Hepatocyte (in vitro differentiated cells): ENCODE measurements around the gene TPK1.

Experiments used
- EZH2 ChIP-seq: fragments of 200-600 bp; sonication (generic); IDR thresholded peaks from 2 replicates; pipeline ENCODE4 v1.6.1; 2016; ENCODE audit warnings: antibody characterized with exemption, mild to moderate bottlenecking, borderline replicate concordance
- TF ChIP-seq, protein P1 (sequence below): fragments of 200-600 bp; sonication (generic); IDR thresholded peaks from 2 replicates; pipeline ENCODE4 v1.5.1; 2016; ENCODE audit warnings: antibody characterized with exemption, mild to moderate bottlenecking; ENCODE audit not compliant: poor library complexity

GRCh38 chr7:144859739-144860138 lies 23.9 kb upstream of the TPK1 start:
- TF ChIP-seq, protein P1, sequence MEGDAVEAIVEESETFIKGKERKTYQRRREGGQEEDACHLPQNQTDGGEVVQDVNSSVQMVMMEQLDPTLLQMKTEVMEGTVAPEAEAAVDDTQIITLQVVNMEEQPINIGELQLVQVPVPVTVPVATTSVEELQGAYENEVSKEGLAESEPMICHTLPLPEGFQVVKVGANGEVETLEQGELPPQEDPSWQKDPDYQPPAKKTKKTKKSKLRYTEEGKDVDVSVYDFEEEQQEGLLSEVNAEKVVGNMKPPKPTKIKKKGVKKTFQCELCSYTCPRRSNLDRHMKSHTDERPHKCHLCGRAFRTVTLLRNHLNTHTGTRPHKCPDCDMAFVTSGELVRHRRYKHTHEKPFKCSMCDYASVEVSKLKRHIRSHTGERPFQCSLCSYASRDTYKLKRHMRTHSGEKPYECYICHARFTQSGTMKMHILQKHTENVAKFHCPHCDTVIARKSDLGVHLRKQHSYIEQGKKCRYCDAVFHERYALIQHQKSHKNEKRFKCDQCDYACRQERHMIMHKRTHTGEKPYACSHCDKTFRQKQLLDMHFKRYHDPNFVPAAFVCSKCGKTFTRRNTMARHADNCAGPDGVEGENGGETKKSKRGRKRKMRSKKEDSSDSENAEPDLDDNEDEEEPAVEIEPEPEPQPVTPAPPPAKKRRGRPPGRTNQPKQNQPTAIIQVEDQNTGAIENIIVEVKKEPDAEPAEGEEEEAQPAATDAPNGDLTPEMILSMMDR, result no peak
- no peak for TF ChIP-seq EZH2
